ENCODE measurements around the gene OXNAD1.

OXNAD1 gene

GRCh38 chr3:16322189-16322588 is 57.2 kb downstream of the OXNAD1 start:
- ChIA-PET CTCF (no interaction called here), POLR2A (ENCODE audit: low non-redundant PET) (no interaction called here)
- no peak overlapping the region for H3K27ac ChIP-seq
- TF ChIP-seq CTCF (conservative IDR thresholded peaks at IDR 0.05; ENCODE audit: low read depth): no peak
- DNase-seq (ENCODE audit: low spot score): no peak

- TF ChIP-seq CTCF (conservative IDR thresholded peaks at IDR 0.05; ENCODE audit: low read depth): no peak
- no peak for DNase-seq (ENCODE audit: low spot score)
- H3K27ac ChIP-seq: no peak overlapping the region
- POLR2A ChIA-PET (ENCODE audit: low non-redundant PET): no interaction called here
- CTCF ChIA-PET: interaction anchor here (0.5 kb wide), 1 partner anchor 191 kb away, joined by 4 read pairs; no protein-coding TSS in a partner anchor
These were observed 58.7 kb downstream of the OXNAD1 start for GRCh38 chr3:16323737-16324136.

- CTCF ChIA-PET: no interaction called here
These were observed 60.8 kb downstream of the OXNAD1 start for GRCh38 chr3:16325850-16326249.

GRCh38 chr3:16326724-16327349 is 61.8 kb downstream of the OXNAD1 start:
- DNase-seq (ENCODE audit: low spot score): no peak

More at GRCh38 chr3:16325850-16326249, 60.8 kb downstream of the OXNAD1 start:
- H3K27ac ChIP-seq: no peak overlapping the region
- POLR2A ChIA-PET (ENCODE audit: low non-redundant PET): no interaction called here
- no peak for TF ChIP-seq CTCF (conservative IDR thresholded peaks at IDR 0.05; ENCODE audit: low read depth)
- DNase-seq (ENCODE audit: low spot score): no peak

GRCh38 chr3:16328124-16328523 is 63.1 kb downstream of the OXNAD1 start:
- POLR2A ChIA-PET (ENCODE audit: low non-redundant PET): interaction anchor here (0.6 kb wide), 1 partner anchor 79 kb away, joined by 4 read pairs; no protein-coding TSS in a partner anchor
- DNase-seq (ENCODE audit: low spot score): no peak
- no peak overlapping the region for H3K27ac ChIP-seq
- TF ChIP-seq CTCF (conservative IDR thresholded peaks at IDR 0.05; ENCODE audit: low read depth): no peak
- CTCF ChIA-PET: interaction anchor here (0.6 kb wide), 1 partner anchor 222 kb away, joined by 3 read pairs; no protein-coding TSS in a partner anchor

More at GRCh38 chr3:16326724-16327349, 61.8 kb downstream of the OXNAD1 start:
- CTCF ChIA-PET: no interaction called here
- H3K27ac ChIP-seq: peak overlapping the region; percentile 41
- POLR2A ChIA-PET (ENCODE audit: low non-redundant PET): no interaction called here
- no peak for TF ChIP-seq CTCF (conservative IDR thresholded peaks at IDR 0.05; ENCODE audit: low read depth)

GRCh38 chr3:16329036-16329825 is 64.2 kb downstream of the OXNAD1 start:
- no peak for DNase-seq (ENCODE audit: low spot score)
- no peak overlapping the region for H3K27ac ChIP-seq
- TF ChIP-seq CTCF (conservative IDR thresholded peaks at IDR 0.05; ENCODE audit: low read depth): no peak
- ChIA-PET POLR2A (ENCODE audit: low non-redundant PET) (no interaction called here), CTCF (no interaction called here)

Measured in RWPE1 (cell line).